Astrocyte (in vitro differentiated cells and primary cell): ENCODE data around the gene TMEM132C. TPM values are rescaled to one million over a fixed set of nuclear protein-coding genes. Genes with fewer than 3 reads are reported as not detected.

Experiments
- DNase-seq: peaks from one replicate; pipeline ENCODE4 v3.0.0-alpha.2; 2010; ENCODE audit warnings: low read depth
- FAIRE-seq: peaks from 2 replicates; lab custom pipeline; 2011; peaks lifted over from hg19 to GRCh38; lab: Jason Lieb, UNC
- H2AFZ ChIP-seq: 2 replicates; pipeline ENCODE4 v1.6.0; 2012; ENCODE audit warnings: low read depth, low read length, inconsistent platforms
- H3K27ac ChIP-seq: 2 replicates; pipeline ENCODE4 v1.5.1; 2011; ENCODE audit warnings: low read depth, low read length, inconsistent platforms
- H3K27me3 ChIP-seq: 2 replicates; pipeline ENCODE4 v1.6.0; 2011; ENCODE audit warnings: low read length, inconsistent platforms; ENCODE audit not compliant: insufficient read depth
- H3K36me3 ChIP-seq: 2 replicates; pipeline ENCODE4 v1.5.1; 2011; ENCODE audit warnings: low read length, inconsistent platforms; ENCODE audit not compliant: insufficient read depth
- H3K4me1 ChIP-seq: 2 replicates; pipeline ENCODE4 v1.5.1; 2011; ENCODE audit warnings: low read length, inconsistent platforms; ENCODE audit not compliant: insufficient read depth
- H3K4me2 ChIP-seq: 2 replicates; pipeline ENCODE4 v1.6.0; 2012; ENCODE audit warnings: low read length, inconsistent platforms
- H3K4me3 ChIP-seq: 2 replicates; pipeline ENCODE4 v1.5.1; 2011; ENCODE audit warnings: low read depth, mild to moderate bottlenecking, low read length, inconsistent platforms; ENCODE audit not compliant: insufficient read depth
- H3K79me2 ChIP-seq: 2 replicates; pipeline ENCODE4 v1.6.0; 2012; ENCODE audit warnings: mild to moderate bottlenecking, low read length, inconsistent platforms; ENCODE audit not compliant: insufficient read depth
- H3K9ac ChIP-seq: 2 replicates; pipeline ENCODE4 v1.6.0; 2012; ENCODE audit warnings: mild to moderate bottlenecking, low read length, inconsistent platforms
- H3K9me3 ChIP-seq: 2 replicates; pipeline ENCODE4 v1.5.1; 2012; ENCODE audit warnings: low read depth, mild to moderate bottlenecking, low read length, inconsistent platforms; ENCODE audit not compliant: insufficient read depth
- H4K20me1 ChIP-seq: 2 replicates; pipeline ENCODE4 v1.6.0; 2012; ENCODE audit warnings: low read length, inconsistent platforms; ENCODE audit not compliant: insufficient read depth
- H3K27ac Mint-ChIP-seq: one replicate; pipeline ENCODE4 v1.8.0; 2021; ENCODE audit warnings: mild to moderate bottlenecking, mixed read lengths; ENCODE audit not compliant: unreplicated experiment
- H3K27me3 Mint-ChIP-seq: one replicate; pipeline ENCODE4 v1.8.0; 2021; ENCODE audit warnings: low read depth, mixed read lengths; ENCODE audit not compliant: unreplicated experiment
- H3K36me3 Mint-ChIP-seq: one replicate; pipeline ENCODE4 v1.8.0; 2021; ENCODE audit warnings: low read depth, mixed read lengths; ENCODE audit not compliant: unreplicated experiment
- H3K4me1 Mint-ChIP-seq: one replicate; pipeline ENCODE4 v1.8.0; 2021; ENCODE audit warnings: low read depth, mixed read lengths; ENCODE audit not compliant: unreplicated experiment
- H3K4me3 Mint-ChIP-seq: one replicate; pipeline ENCODE4 v1.8.0; 2021; ENCODE audit warnings: mild to moderate bottlenecking, moderate library complexity, mixed read lengths; ENCODE audit not compliant: unreplicated experiment
- H3K9me3 Mint-ChIP-seq: one replicate; pipeline ENCODE4 v1.8.0; 2021; ENCODE audit warnings: mild to moderate bottlenecking, mixed read lengths; ENCODE audit not compliant: unreplicated experiment
- CTCF ChIP-seq: IDR thresholded peaks from 2 replicates; pipeline ENCODE4 v1.5.1; 2011; ENCODE audit warnings: low read depth, mild to moderate bottlenecking, inconsistent platforms, low read length, moderate library complexity; ENCODE audit not compliant: insufficient read depth
- EZH2 ChIP-seq: IDR thresholded peaks from 2 replicates; pipeline ENCODE4 v1.6.1; 2012; ENCODE audit warnings: mild to moderate bottlenecking, low read length, inconsistent platforms; ENCODE audit not compliant: insufficient read depth
- total RNA-seq: library from RNA; stranded (reverse); gene quantifications from 2 replicates; pipeline ENCODE4 v1.2.1, GENCODE V29; 2021

Gene TMEM132C
- total RNA-seq, 1 donor from 2014 or later = not detected

GRCh38 chr12:128537668-128538067 is 270.7 kb downstream of the TMEM132C start:
- Histone ChIP-seq H3K9ac (no peak overlapping the region), H3K27me3 (no peaks in the 10 kb centered on the region), H3K79me2 (no peaks in the 10 kb centered on the region), H3K9me3 (peaks cover 15% of the 10 kb centered on the region), H3K4me2 (no peak overlapping the region), H2AFZ (no peak overlapping the region), H3K4me1 (no peaks in the 10 kb centered on the region), H3K36me3 (no peaks in the 10 kb centered on the region), H3K27ac (no peak overlapping the region), H4K20me1 (no peaks in the 10 kb centered on the region), H3K4me3 (no peak overlapping the region)
- no peaks in the 10 kb centered on the region for H3K4me1 Mint-ChIP-seq
- FAIRE-seq (no peak), DNase-seq (no peak)
- TF ChIP-seq CTCF = no peak
- H3K4me3 Mint-ChIP-seq = no peak overlapping the region
- H3K36me3 Mint-ChIP-seq = no peaks in the 10 kb centered on the region
- no peak overlapping the region for H3K27ac Mint-ChIP-seq
- H3K27me3 Mint-ChIP-seq = no peaks in the 10 kb centered on the region
- H3K9me3 Mint-ChIP-seq = peaks cover 18% of the 10 kb centered on the region

DNA sequence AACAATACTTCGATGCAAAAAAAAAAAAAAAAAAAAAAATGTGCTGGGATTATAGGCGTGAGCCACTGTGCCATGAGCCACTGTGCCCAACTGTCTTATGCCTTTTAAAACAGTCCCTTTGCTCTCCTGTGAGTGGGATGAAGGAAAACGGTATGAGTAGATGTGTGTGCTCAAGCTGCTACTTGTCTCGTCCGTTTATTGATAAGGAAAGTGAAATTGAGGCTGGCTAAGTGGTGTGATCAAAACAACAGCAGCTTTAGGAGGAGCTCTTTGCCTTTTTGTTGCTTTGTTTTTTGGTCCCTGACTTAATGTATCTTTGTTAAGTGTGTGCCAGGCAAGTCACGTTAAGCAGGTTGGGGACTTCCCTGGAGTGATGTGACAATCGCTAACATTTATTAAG is 275.9 kb downstream of the TMEM132C start:
- peaks cover 7% of the 10 kb centered on the region for H3K9me3 ChIP-seq
- no peaks in the 10 kb centered on the region for H3K36me3 Mint-ChIP-seq
- no peak overlapping the region for H3K4me2 ChIP-seq
- H3K36me3 ChIP-seq = no peaks in the 10 kb centered on the region
- H3K9me3 Mint-ChIP-seq = peaks cover 5% of the 10 kb centered on the region
- no peaks in the 10 kb centered on the region for H4K20me1 ChIP-seq
- no peak overlapping the region for H3K4me3 Mint-ChIP-seq
- H3K27me3 ChIP-seq = no peaks in the 10 kb centered on the region
- H3K79me2 ChIP-seq = no peaks in the 10 kb centered on the region
- DNase-seq (no peak), FAIRE-seq (no peak)
- no peaks in the 10 kb centered on the region for H3K27me3 Mint-ChIP-seq
- H3K27ac ChIP-seq = no peak overlapping the region
- no peak overlapping the region for H3K27ac Mint-ChIP-seq
- H3K4me3 ChIP-seq = no peak overlapping the region
- H3K4me1 ChIP-seq = no peaks in the 10 kb centered on the region
- no peaks in the 10 kb centered on the region for H3K4me1 Mint-ChIP-seq
- TF ChIP-seq CTCF (no peak), EZH2 (no peak)
- H3K9ac ChIP-seq = no peak overlapping the region
- no peak overlapping the region for H2AFZ ChIP-seq

DNA sequence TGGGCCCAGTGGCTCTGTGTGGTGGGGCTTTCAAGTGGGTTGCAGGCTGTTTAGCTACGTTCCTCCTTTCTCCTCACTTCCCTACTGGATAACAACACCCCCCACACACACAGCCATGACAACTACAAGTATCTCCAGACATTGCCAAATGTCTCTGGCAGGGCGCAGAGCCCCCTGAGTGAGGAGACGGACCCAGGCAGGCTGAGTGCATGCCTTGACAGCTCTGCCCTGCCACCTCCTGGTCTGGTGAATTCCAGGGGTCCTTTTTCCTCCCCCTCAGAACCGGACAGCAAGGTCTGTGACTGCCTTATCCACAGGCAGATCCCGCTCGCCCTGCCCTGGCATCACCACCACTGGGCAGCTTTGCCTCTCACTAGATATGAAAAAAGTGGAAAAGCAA is 276.5 kb downstream of the TMEM132C start:
- Histone ChIP-seq H3K9me3 (peaks cover 7% of the 10 kb centered on the region), H3K27ac (no peak overlapping the region), H4K20me1 (no peaks in the 10 kb centered on the region), H3K36me3 (no peaks in the 10 kb centered on the region), H3K79me2 (no peaks in the 10 kb centered on the region), H2AFZ (no peak overlapping the region), H3K4me3 (no peak overlapping the region), H3K27me3 (no peaks in the 10 kb centered on the region), H3K4me1 (no peaks in the 10 kb centered on the region), H3K9ac (no peak overlapping the region), H3K4me2 (no peak overlapping the region)
- FAIRE-seq = no peak
- Mint-ChIP-seq H3K27ac (no peak overlapping the region), H3K4me1 (no peaks in the 10 kb centered on the region), H3K27me3 (no peaks in the 10 kb centered on the region), H3K4me3 (no peak overlapping the region), H3K36me3 (no peaks in the 10 kb centered on the region), H3K9me3 (peaks cover 5% of the 10 kb centered on the region)
- no peak for TF ChIP-seq EZH2
- no peak for TF ChIP-seq CTCF
- DNase-seq = no peak
